NB4 (cell line): ENCODE data around the gene ABCG4.

Experiments used
- CTCF ChIP-seq: IDR thresholded peaks from one replicate; pipeline ENCODE4 v1.5.1; 2012; ENCODE audit warnings: low read depth, low read length
- MAX ChIP-seq: IDR thresholded peaks from 2 replicates; pipeline ENCODE4 v1.6.1; 2011; ENCODE audit warnings: low read depth, low read length
- MYC ChIP-seq: IDR thresholded peaks from 2 replicates; pipeline ENCODE4 v1.6.1; 2011; ENCODE audit warnings: low read depth, low read length
- POLR2A ChIP-seq: IDR thresholded peaks from 2 replicates; pipeline ENCODE4 v1.6.1; 2011; ENCODE audit warnings: mild to moderate bottlenecking; ENCODE audit not compliant: insufficient read length; ENCODE audit errors: extremely low read depth

GRCh38 chr11:119118946-119119345 lies 29.9 kb upstream of the ABCG4 start:
- TF ChIP-seq CTCF (no peak), POLR2A (no peak), MAX (no peak), MYC (no peak)
